NT2/D1 (cell line): ENCODE measurements around the gene ANKZF1.

Experiments used
- DNase-seq: peaks from one replicate; pipeline ENCODE4 v3.0.0-alpha.2; 2011; ENCODE audit warnings: low read depth, low spot score
- H3K27me3 ChIP-seq: 2 replicates; pipeline ENCODE4 v1.6.0; 2011; ENCODE audit warnings: mild to moderate bottlenecking; ENCODE audit not compliant: insufficient read length, insufficient read depth
- H3K36me3 ChIP-seq: 2 replicates; pipeline ENCODE4 v1.6.1; 2011; ENCODE audit warnings: mild to moderate bottlenecking, low read length, mixed read lengths; ENCODE audit not compliant: insufficient read depth, insufficient read length
- H3K4me1 ChIP-seq: 2 replicates; pipeline ENCODE4 v1.5.1; 2011; ENCODE audit not compliant: insufficient read depth, insufficient read length
- H3K4me3 ChIP-seq: 2 replicates; pipeline ENCODE4 v1.5.1; 2011; ENCODE audit warnings: low read depth; ENCODE audit not compliant: insufficient read length
- H3K9ac ChIP-seq: 2 replicates; pipeline ENCODE4 v1.6.0; 2011; ENCODE audit warnings: low read depth; ENCODE audit not compliant: insufficient read length
- H3K9me3 ChIP-seq: 2 replicates; pipeline ENCODE4 v1.5.1; 2011; ENCODE audit warnings: mild to moderate bottlenecking, low read length; ENCODE audit not compliant: insufficient read depth
- SUZ12 ChIP-seq: IDR thresholded peaks from 2 replicates; pipeline ENCODE4 v1.6.1; 2011; ENCODE audit not compliant: insufficient read length, insufficient read depth; ENCODE audit errors: extremely low read depth
- YY1 ChIP-seq: IDR thresholded peaks from 2 replicates; pipeline ENCODE4 v1.6.1; 2011; ENCODE audit not compliant: insufficient read length, insufficient read depth
- ZNF274 ChIP-seq: IDR thresholded peaks from 2 replicates; pipeline ENCODE4 v1.6.1; 2011; ENCODE audit warnings: mild to moderate bottlenecking, low read depth, low read length

The ANKZF1 gene

GRCh38 chr2:219247678-219248642, 18.4 kb downstream of the ANKZF1 start:
- peaks cover 52% of the 10 kb centered on the region for H3K36me3 ChIP-seq
- H3K9ac ChIP-seq = no peak overlapping the region
- peaks cover 16% of the 10 kb centered on the region for H3K27me3 ChIP-seq
- DNase-seq = no peak
- TF ChIP-seq YY1 (no peak), SUZ12 (no peak), ZNF274 (no peak)
- no peak overlapping the region for H3K4me3 ChIP-seq
- H3K9me3 ChIP-seq = no peaks in the 10 kb centered on the region
- H3K4me1 ChIP-seq = peaks cover 23% of the 10 kb centered on the region

- DNase-seq = no peak
- Histone ChIP-seq H3K36me3 (peaks cover 52% of the 10 kb centered on the region), H3K27me3 (peaks cover 25% of the 10 kb centered on the region), H3K4me3 (no peak overlapping the region), H3K4me1 (peaks cover 23% of the 10 kb centered on the region), H3K9me3 (no peaks in the 10 kb centered on the region), H3K9ac (peak overlapping the region; percentile 46)
- TF ChIP-seq SUZ12 (no peak), ZNF274 (no peak), YY1 (no peak)
Observed at GRCh38 chr2:219248845-219249202, 19.2 kb downstream of the ANKZF1 start.

GRCh38 chr2:219249203-219249980, 19.8 kb downstream of the ANKZF1 start:
- Histone ChIP-seq H3K4me3 (peak overlapping the region; percentile 1), H3K9me3 (no peaks in the 10 kb centered on the region), H3K27me3 (peaks cover 30% of the 10 kb centered on the region), H3K36me3 (peaks cover 52% of the 10 kb centered on the region), H3K9ac (peak overlapping the region; percentile 46), H3K4me1 (peaks cover 27% of the 10 kb centered on the region)
- TF ChIP-seq SUZ12 (no peak), ZNF274 (no peak), YY1 (no peak)
- no peak for DNase-seq

- Histone ChIP-seq H3K4me1 (peaks cover 25% of the 10 kb centered on the region), H3K9me3 (no peaks in the 10 kb centered on the region), H3K9ac (no peak overlapping the region), H3K36me3 (peaks cover 52% of the 10 kb centered on the region), H3K27me3 (peaks cover 38% of the 10 kb centered on the region), H3K4me3 (peak overlapping the region; percentile 1)
- no peak for DNase-seq
- TF ChIP-seq ZNF274 (no peak), YY1 (no peak), SUZ12 (no peak)
Observed at GRCh38 chr2:219250049-219250781, 20.6 kb downstream of the ANKZF1 start.

- Histone ChIP-seq H3K36me3 (peaks cover 48% of the 10 kb centered on the region), H3K4me1 (peaks cover 25% of the 10 kb centered on the region), H3K9me3 (no peaks in the 10 kb centered on the region), H3K4me3 (no peak overlapping the region), H3K27me3 (peaks cover 53% of the 10 kb centered on the region), H3K9ac (no peak overlapping the region)
- TF ChIP-seq ZNF274 (no peak), YY1 (no peak), SUZ12 (no peak)
- no peak for DNase-seq
Observed at GRCh38 chr2:219251656-219252055, 22.1 kb downstream of the ANKZF1 start.

- H3K27me3 ChIP-seq = peaks cover 55% of the 10 kb centered on the region
- H3K36me3 ChIP-seq = peaks cover 44% of the 10 kb centered on the region
- no peak overlapping the region for H3K4me3 ChIP-seq
- peaks cover 25% of the 10 kb centered on the region for H3K4me1 ChIP-seq
- no peak overlapping the region for H3K9ac ChIP-seq
- H3K9me3 ChIP-seq = no peaks in the 10 kb centered on the region
- DNase-seq = no peak
- TF ChIP-seq SUZ12 (no peak), YY1 (no peak), ZNF274 (no peak)
Observed at GRCh38 chr2:219252084-219252483, 22.5 kb downstream of the ANKZF1 start.
